GM12891 (cell line): ENCODE data around the gene SOAT2.
"Not testable (repeated sequence)": the region's sequence is repeated elsewhere in the genome, so short reads cannot be mapped to it uniquely, and the experiment has no call there.

Source experiments
- DNase-seq: peaks from one replicate; pipeline ENCODE4 v3.0.0; 2011; ENCODE audit warnings: low spot score; ENCODE audit not compliant: insufficient read length
- FAIRE-seq: peaks from 2 replicates; lab custom pipeline; 2011; peaks lifted over from hg19 to GRCh38; lab: Jason Lieb, UNC
- PAX5 ChIP-seq: IDR thresholded peaks from 2 replicates; pipeline ENCODE4 v1.6.1; 2011; ENCODE audit warnings: low read length, moderate library complexity, mild to moderate bottlenecking; ENCODE audit not compliant: insufficient read depth, severe bottlenecking
- POLR2A ChIP-seq: IDR thresholded peaks from 2 replicates; pipeline ENCODE4 v1.6.1; 2011; ENCODE audit warnings: low read depth, low read length, control low read depth
- POLR2AphosphoS5 ChIP-seq: IDR thresholded peaks from 2 replicates; pipeline ENCODE4 v1.6.1; 2011; ENCODE audit warnings: low read depth, low read length, control low read depth
- POU2F2 ChIP-seq: IDR thresholded peaks from 2 replicates; pipeline ENCODE4 v1.6.1; 2011; ENCODE audit warnings: low read depth, mild to moderate bottlenecking, control low read depth, low read length, moderate library complexity
- SPI1 ChIP-seq: IDR thresholded peaks from 2 replicates; pipeline ENCODE4 v1.6.1; 2011; ENCODE audit warnings: low read depth, low read length, control low read depth
- TAF1 ChIP-seq: IDR thresholded peaks from 2 replicates; pipeline ENCODE4 v1.6.1; 2011; ENCODE audit warnings: low read depth, low read length, control low read depth

The SOAT2 gene

GRCh38 chr12:53079226-53080117, 23.8 kb upstream of the SOAT2 start, which contains the start of gene SPRYD3:
Gene SPRYD3 (minus strand): TSS chr12:53079390. CDS start chr12:53079333, 57 bp downstream.
- FAIRE-seq (peak; percentile 91), DNase-seq (peak; percentile 100)
- TF ChIP-seq PAX5 (no peak), TAF1 (0 out of 2 replicates have a peak, but pooled peaks have one; percentile 50), POLR2A (peak; percentile 78), POLR2AphosphoS5 (peak; percentile 46; the same call in 1 of the 2 replicates), SPI1 (no peak), POU2F2 (no peak)

- DNase-seq (no peak), FAIRE-seq (no peak)
- TF ChIP-seq POU2F2 (no peak), POLR2A (no peak), PAX5 (no peak), TAF1 (no peak), POLR2AphosphoS5 (no peak), SPI1 (no peak)
Observed at GRCh38 chr12:53082637-53083175, 20.6 kb upstream of the SOAT2 start.

- FAIRE-seq = no peak
- DNase-seq = no peak
- TF ChIP-seq POU2F2 (no peak), SPI1 (no peak), POLR2AphosphoS5 (no peak), POLR2A (no peak), TAF1 (no peak), PAX5 (no peak)
Observed at GRCh38 chr12:53086361-53086760, 16.9 kb upstream of the SOAT2 start.

- no peak for DNase-seq
- TF ChIP-seq POU2F2 = no peak
- TF ChIP-seq SPI1 = no peak
- no peak for TF ChIP-seq POLR2A
- TF ChIP-seq TAF1 = no peak
- no peak for TF ChIP-seq POLR2AphosphoS5
- TF ChIP-seq PAX5 = no peak
- no peak for FAIRE-seq
Observed at GRCh38 chr12:53090105-53090504, 13.2 kb upstream of the SOAT2 start.

GRCh38 chr12:53090554-53090953, 12.7 kb upstream of the SOAT2 start:
- FAIRE-seq = no peak
- DNase-seq = no peak
- TF ChIP-seq POLR2AphosphoS5 = no peak
- TF ChIP-seq SPI1 = no peak
- no peak for TF ChIP-seq POLR2A
- no peak for TF ChIP-seq POU2F2
- no peak for TF ChIP-seq TAF1
- no peak for TF ChIP-seq PAX5

- FAIRE-seq (no peak), DNase-seq (no peak)
- TF ChIP-seq PAX5 (no peak), POLR2AphosphoS5 (no peak), SPI1 (no peak), POU2F2 (no peak), POLR2A (no peak), TAF1 (no peak)
Observed at GRCh38 chr12:53091756-53092155, 11.5 kb upstream of the SOAT2 start.

GRCh38 chr12:53093777-53094393, 9.4 kb upstream of the SOAT2 start:
- FAIRE-seq (no peak), DNase-seq (no peak)
- TF ChIP-seq PAX5 (no peak), SPI1 (peak; percentile 56)

- FAIRE-seq (no peak), DNase-seq (no peak)
- TF ChIP-seq SPI1 (no peak), PAX5 (no peak), TAF1 (no peak), POLR2AphosphoS5 (no peak), POLR2A (no peak), POU2F2 (no peak)
Observed at GRCh38 chr12:53094394-53094787, 8.9 kb upstream of the SOAT2 start.

- not testable (repeated sequence) for FAIRE-seq, DNase-seq
Observed at GRCh38 chr12:53094796-53095595, 8.3 kb upstream of the SOAT2 start.

GRCh38 chr12:53095596-53095895, 7.7 kb upstream of the SOAT2 start:
- not testable (repeated sequence) for FAIRE-seq

More at GRCh38 chr12:53095596-53095895, 7.7 kb upstream of the SOAT2 start:
- not testable (repeated sequence) for DNase-seq
